HL-60/S4 treated with phorbol 12-myristate 13-acetate at 8.2 ng/mL for 4 days and 3 days (cell line): Measurements from ENCODE around the gene RANBP17.

Experiments
- in situ Hi-C: fragments of 300-500 bp; cut with MboI; formaldehyde crosslinking; loops from 2 replicates; pipeline ENCODE4 v1.15.0; 2022; ENCODE audit warnings: low sequenced_read_pairs

RANBP17 gene

GRCh38 chr5:171312129-171312974 lies 450.5 kb downstream of the RANBP17 start:
- in situ Hi-C loops, result no loop called here

- in situ Hi-C loops, result no loop called here
These were observed 451.8 kb downstream of the RANBP17 start for GRCh38 chr5:171313481-171314206.

- in situ Hi-C loops, result no loop called here
These were observed 453.0 kb downstream of the RANBP17 start for GRCh38 chr5:171314728-171315385.

- in situ Hi-C loops, result no loop called here
These were observed 453.6 kb downstream of the RANBP17 start for GRCh38 chr5:171315386-171315891.

- in situ Hi-C loops, result no loop called here
These were observed 454.1 kb downstream of the RANBP17 start for GRCh38 chr5:171315925-171316257.

- in situ Hi-C loops, result no loop called here
These were observed 454.7 kb downstream of the RANBP17 start for GRCh38 chr5:171316258-171317121.

- in situ Hi-C loops, result no loop called here
These were observed 455.4 kb downstream of the RANBP17 start for GRCh38 chr5:171317230-171317629.

- in situ Hi-C loops, result no loop called here
These were observed 456.2 kb downstream of the RANBP17 start for GRCh38 chr5:171318026-171318425.

- in situ Hi-C loops, result no loop called here
These were observed 459.6 kb downstream of the RANBP17 start for GRCh38 chr5:171321447-171321846.

GRCh38 chr5:171322527-171322926 lies 460.7 kb downstream of the RANBP17 start:
- in situ Hi-C loops, result no loop called here

- in situ Hi-C loops, result no loop called here
These were observed 461.2 kb downstream of the RANBP17 start for GRCh38 chr5:171323007-171323406.

- in situ Hi-C loops, result no loop called here
These were observed 462.2 kb downstream of the RANBP17 start for GRCh38 chr5:171323806-171324632.

GRCh38 chr5:171330021-171330420 lies 468.2 kb downstream of the RANBP17 start:
- in situ Hi-C loops, result no loop called here

- in situ Hi-C loops, result no loop called here
These were observed 473.8 kb downstream of the RANBP17 start for GRCh38 chr5:171335616-171336015.

- in situ Hi-C loops, result no loop called here
These were observed 474.8 kb downstream of the RANBP17 start for GRCh38 chr5:171336521-171337209.

GRCh38 chr5:171337210-171337569 lies 475.4 kb downstream of the RANBP17 start:
- in situ Hi-C loops, result no loop called here

GRCh38 chr5:171340042-171340441 lies 478.2 kb downstream of the RANBP17 start:
- in situ Hi-C loops, result no loop called here

- in situ Hi-C loops, result no loop called here
These were observed 478.7 kb downstream of the RANBP17 start for GRCh38 chr5:171340491-171340890.
